Stimulated activated CD4-positive, alpha-beta T cell treated with anti-CD3 and anti-CD28 coated beads, Interleukin-1b, Interleukin-23, amount 100 ng/mL, for 1 hour (primary cell): ENCODE data around the gene UNC13B.
"Not testable (repeated sequence)": the region's sequence is repeated elsewhere in the genome, so short reads cannot be mapped to it uniquely, and the experiment has no call there.

ENCODE experiments used
- DNase-seq, 2 donors: peaks; one replicate each; pipeline ENCODE4 v3.0.0-alpha.2; 2020; ENCODE audit warnings: low read depth in 2 of 2

The UNC13B gene

GRCh38 chr9:35374910-35375309, 213.1 kb downstream of the UNC13B start:
- DNase-seq: no peak

DNA sequence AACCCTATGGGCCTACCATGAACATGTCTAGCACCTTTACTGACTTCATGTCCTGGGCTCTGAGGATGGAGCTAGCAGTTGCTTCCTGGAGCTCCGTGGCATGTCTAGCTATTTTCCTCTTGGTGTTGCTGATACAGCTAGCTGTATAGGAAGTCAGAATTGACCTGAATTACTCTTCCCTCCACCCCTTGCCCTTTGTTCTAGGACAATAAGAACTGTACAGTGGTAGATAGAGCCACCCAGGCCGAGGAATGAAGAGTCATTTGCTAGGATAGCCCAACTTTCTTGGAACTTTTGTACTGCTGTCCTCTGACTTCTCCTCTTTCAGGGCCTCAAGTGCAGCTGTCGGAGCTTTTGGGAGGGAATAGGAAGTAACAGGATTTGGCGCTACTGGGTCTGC, 218.2 kb downstream of the UNC13B start:
- DNase-seq: no peak

- no peak for DNase-seq
These were observed 218.8 kb downstream of the UNC13B start for GRCh38 chr9:35380619-35381018.

- DNase-seq: no peak
These were observed 223.2 kb downstream of the UNC13B start for GRCh38 chr9:35385042-35385441.

- no peak for DNase-seq
These were observed 233.4 kb downstream of the UNC13B start for GRCh38 chr9:35395076-35395705.

GRCh38 chr9:35395706-35396101, 233.9 kb downstream of the UNC13B start:
- DNase-seq: no peak

- no peak for DNase-seq
These were observed 234.9 kb downstream of the UNC13B start for GRCh38 chr9:35396560-35397215.

- no peak for DNase-seq
These were observed 235.4 kb downstream of the UNC13B start for GRCh38 chr9:35397216-35397698.

DNA sequence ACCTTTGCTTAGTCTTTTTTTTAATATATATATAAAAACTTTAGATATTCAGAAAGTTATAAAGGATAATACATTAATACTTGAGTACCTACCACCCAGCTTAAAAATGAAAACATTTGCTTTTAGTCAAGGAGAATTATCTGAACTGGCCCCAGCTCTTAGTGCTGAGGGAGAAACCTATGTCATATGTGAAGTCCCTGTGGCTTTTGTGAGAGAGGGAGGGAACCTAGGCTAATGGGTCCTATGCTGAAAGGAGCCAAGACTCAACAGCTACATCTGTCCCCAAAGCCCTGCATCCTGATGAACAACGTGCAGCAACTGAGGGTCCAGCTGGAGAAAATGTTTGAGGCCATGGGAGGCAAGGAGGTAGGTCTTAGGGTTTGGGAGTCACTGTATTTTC, 236.1 kb downstream of the UNC13B start:
- DNase-seq: no peak

DNA sequence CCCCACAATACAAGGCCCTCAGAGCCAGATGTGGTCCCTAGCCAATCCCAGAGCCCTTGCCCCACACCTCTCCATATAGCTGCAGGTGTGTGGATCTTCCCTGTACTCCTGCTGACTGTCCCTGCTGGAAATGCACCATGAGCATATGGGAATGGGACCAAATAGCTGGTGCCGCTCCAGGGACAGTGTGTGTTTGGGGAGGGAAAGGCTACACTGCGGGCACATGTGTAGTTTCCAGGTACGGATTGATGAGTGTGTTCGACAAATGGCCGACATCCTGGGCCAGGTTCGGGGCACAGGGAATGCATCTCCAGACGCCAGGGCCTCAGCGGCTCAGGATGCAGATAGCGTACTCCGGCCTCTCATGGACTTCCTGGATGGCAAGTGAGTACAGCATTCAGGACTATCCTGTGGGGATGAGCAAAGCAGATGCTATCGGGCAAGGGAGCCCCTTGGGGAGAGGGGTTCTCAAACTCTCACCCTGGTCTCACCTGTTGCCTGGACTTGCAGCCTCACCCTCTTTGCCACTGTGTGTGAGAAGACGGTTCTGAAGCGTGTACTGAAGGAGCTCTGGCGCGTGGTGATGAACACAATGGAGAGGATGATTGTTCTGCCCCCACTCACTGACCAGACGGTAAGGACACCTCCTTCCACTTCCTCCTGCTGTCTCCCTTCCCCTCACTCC, 237.0 kb downstream of the UNC13B start:
- DNase-seq: no peak

GRCh38 chr9:35404865-35405264, 243.1 kb downstream of the UNC13B start:
- no peak for DNase-seq

- DNase-seq: peak in 1 of 2 donors; percentile 27
These were observed 244.6 kb downstream of the UNC13B start for GRCh38 chr9:35406183-35406959.

- DNase-seq: no peak
These were observed 246.0 kb downstream of the UNC13B start for GRCh38 chr9:35407846-35408245.

GRCh38 chr9:35409434-35409833, 247.6 kb downstream of the UNC13B start:
- DNase-seq: not testable (repeated sequence)

DNA sequence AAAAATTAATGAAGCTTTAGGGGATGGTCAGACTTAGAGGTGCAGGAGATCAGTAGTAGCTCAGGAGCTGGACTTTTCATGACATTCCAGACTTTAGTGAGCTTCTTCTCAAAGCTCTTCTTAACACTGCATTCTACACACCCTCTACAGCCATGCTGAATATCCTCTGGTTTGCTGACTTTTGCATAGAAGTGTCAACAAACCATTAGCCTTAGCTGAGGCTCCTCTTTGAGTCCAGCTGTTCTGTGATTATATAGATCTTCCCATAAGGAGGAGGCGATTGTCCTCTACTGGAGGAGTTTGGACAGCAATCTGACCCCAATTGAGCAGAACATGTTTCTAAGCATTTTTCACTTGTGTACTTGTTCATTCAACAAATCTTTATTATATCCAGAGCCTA, 253.1 kb downstream of the UNC13B start:
- no peak for DNase-seq

GRCh38 chr9:35415402-35416097, 253.7 kb downstream of the UNC13B start:
- no peak for DNase-seq

DNA sequence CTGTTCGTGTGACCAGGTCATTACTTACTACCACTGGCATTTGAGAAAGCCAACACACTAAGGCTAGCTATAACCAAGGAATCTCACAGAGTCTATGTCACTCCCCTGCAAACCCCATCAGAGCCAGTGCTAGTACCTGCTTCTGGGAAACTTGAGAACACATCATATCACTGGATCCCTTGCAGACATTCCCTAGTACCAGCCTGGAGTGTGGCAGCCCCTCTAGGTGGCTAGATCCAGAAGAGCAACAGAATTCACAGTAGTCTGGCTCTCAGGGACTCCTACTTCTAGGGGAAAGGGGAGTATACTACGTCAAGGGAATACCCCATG, 254.3 kb downstream of the UNC13B start:
- no peak for DNase-seq

- DNase-seq: no peak
These were observed 260.5 kb downstream of the UNC13B start for GRCh38 chr9:35422346-35422745.

DNA sequence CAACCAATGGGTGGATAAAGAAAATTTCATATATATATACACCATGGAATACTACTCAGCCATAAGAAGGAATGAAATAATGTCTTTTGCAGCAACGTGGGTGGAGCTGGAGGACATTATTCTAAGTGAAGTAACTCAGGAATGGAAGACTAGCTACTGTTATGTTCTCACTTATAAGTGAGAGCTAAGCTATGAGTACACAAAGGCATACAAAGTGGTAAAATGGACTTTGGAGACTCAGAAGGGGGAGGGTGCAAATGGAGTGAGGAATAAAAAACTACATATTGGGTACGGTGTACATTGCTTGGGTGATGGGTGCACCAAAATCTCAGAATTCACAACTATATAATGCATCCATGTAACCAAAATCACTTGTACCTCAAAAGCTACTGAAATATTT, 260.9 kb downstream of the UNC13B start:
- DNase-seq: no peak

DNA sequence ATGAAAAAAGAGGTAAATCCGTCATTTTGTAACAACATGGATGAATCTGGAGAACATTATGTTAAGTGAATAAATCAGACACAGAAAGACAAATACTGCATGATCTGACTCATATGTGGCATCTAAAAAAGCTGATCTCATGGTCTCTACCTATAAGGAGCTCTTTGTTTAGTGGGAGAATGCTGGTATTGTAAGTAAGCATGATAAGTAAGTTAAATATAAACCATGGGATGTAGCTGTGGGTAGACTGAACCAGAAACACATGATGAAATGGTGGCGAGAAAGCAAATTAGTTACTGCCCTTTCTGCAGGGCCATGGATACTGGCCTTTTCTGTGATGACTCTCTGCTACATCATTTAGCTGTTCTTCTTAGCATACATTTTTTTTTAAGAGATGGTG, 261.7 kb downstream of the UNC13B start:
- no peak for DNase-seq
